SK-N-MC (cell line): ENCODE data around the gene MIP.

ENCODE experiments used
- EZH2 ChIP-seq: fragments of 200-600 bp; sonication (generic); IDR thresholded peaks from one replicate; pipeline ENCODE4 v1.6.1; 2017; ENCODE audit warnings: antibody characterized with exemption
- POLR2AphosphoS5 ChIP-seq: IDR thresholded peaks from 2 replicates; pipeline ENCODE4 v1.6.1; 2012; ENCODE audit warnings: mild to moderate bottlenecking, low read depth, low read length, borderline replicate concordance

DNA sequence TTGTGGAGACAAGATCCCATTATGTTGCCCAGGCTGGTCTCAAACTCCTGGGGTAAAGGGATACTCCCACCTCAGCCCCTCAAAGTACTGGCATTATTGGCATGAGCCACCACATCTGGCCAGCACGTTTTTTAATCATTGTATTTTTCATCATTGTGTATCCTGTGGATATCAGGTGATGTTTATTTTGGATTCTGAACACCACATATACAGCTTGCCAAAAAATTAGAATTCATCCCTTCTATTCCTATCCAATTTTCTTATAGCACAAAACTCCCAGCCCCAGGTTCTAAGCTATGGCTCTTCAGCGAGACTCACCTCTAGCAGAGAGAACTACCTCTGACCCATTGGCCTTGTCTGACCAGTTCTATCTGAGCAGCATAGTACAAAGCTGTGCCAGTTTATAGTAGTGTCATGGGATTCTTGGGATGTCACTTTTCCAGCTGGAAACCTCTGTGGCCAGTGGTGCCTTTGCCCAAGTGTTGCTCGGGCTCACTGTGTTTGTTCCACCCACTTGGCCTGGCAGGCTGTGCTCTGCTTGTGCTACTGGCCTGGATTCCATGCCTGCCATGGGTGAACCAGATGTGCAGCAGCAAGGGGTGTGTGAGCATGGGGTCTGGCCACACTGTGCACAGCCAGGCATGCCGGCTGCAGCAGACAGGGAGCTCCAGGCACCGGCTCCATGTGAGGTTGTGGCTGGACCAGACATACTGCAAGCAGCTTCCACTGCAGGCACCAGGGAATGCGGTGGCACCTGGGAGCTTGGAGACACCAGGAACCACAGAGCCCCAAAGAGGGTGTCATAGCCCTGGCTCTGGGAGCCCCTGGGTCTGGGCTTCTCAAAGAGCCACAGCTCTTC is 42.4 kb downstream of the MIP start:
- TF ChIP-seq EZH2 (no peak), POLR2AphosphoS5 (no peak)
